Measurements from ENCODE around the gene SUPT20HL1.
"Not testable (repeated sequence)": the region's sequence is repeated elsewhere in the genome, so short reads cannot be mapped to it uniquely, and the experiment has no call there.

The SUPT20HL1 gene

DNA sequence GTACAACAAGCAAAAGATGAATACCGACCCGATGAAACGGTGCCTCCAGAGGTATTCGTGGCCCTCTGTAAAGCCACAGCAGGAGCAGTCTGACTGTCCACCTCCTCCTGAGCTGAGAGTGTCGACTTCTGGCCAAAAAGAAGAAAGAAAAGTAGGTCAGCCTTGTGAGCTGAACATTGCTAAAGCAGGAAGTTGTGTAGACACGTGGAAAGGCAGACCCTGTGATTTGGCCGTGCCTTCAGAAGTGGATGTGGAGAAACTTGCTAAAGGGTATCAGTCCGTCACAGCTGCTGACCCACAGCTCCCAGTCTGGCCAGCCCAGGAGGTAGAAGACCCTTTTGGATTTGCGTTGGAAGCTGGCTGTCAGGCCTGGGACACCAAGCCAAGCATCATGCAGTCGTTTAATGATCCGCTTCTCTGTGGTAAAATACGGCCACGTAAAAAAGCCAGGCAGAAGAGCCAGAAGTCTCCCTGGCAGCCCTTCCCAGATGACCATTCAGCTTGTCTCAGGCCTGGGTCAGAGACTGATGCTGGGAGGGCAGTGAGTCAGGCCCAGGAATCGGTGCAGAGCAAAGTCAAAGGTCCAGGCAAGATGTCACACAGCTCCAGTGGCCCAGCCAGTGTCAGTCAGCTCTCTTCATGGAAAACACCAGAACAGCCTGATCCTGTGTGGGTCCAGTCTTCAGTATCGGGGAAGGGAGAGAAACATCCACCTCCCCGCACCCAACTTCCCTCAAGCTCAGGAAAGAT, 3.2 kb downstream of the SUPT20HL1 start:
- not testable (repeated sequence) for DNase-seq (ENCODE audit: low read depth in 2 of 2)

DNA sequence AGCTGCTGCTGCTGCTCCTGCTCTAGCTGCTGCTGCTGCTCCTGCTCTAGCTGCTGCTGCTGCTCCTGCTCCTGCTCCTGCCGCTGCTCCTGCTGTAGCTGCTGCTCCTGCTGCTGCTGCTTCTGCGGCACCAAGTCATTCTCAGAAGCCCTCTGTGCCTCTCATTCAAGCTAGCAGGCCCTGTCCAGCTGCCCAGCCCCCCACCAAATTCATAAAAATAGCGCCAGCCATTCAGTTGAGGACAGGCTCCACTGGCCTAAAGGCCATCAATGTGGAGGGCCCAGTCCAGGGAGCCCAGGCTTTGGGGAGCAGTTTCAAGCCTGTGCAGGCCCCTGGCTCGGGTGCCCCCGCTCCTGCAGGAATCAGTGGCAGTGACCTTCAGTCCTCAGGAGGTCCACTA, 3.9 kb downstream of the SUPT20HL1 start:
- DNase-seq (ENCODE audit: low read depth in 2 of 2) = no peak

DNA sequence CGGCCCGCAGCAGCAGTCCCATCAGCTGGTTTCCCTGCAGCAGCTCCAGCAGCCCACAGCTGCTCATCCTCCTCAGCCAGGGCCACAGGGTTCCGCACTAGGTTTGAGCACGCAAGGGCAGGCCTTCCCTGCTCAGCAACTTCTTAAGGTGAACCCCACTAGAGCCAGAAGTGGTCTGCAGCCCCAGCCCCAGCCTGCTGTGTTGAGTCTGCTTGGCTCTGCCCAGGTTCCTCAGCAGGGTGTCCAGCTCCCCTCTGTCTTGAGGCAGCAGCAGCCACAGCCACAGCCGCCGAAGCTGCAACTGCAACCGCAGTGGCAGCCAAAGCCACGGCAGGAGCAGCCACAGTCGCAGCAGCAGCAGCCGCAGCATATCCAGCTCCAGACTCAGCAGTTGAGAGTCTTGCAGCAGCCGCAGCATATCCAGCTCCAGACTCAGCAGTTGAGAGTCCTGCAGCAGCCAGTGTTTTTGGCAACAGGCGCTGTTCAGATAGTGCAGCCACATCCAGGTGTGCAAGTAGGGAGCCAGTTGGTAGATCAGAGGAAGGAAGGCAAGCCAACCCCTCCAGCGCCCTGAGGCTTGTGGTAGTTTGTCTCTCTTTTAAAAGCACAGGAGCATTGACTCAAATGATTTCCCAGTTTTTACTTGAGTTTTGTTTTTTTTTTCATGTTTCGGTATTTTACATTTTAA, 4.6 kb downstream of the SUPT20HL1 start:
- no peak for DNase-seq (ENCODE audit: low read depth in 2 of 2)

DNA sequence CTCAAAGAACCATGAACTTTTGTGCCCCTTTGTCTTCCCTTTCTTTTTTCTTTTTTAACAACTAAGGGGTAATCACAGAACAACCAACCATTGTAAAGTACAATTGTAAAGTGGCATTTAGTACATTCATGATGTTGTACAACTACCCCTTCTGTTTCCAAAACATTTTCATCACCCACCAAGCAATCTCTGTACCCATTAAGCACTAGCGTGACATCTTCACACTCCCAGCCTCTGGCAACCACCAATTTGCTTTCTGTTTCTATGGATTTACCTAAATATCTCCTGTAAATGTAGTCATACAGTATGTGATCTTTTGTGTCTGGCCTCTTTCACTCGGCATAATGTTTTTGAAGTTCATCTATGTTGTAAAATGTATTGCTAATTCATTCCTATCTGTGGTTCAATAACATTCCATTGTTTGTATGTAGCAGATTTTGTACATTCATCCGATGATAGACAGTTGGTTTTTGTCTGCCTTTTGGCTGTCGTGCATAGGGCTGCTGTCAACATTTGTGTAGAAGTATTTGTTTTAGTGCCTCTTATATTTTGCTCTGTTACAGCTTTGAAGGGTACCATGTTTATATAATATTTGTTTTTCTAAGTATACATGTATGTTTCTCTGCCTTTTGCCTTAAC, 6.4 kb downstream of the SUPT20HL1 start:
- not testable (repeated sequence) for DNase-seq (ENCODE audit: low read depth in 2 of 2)

DNA sequence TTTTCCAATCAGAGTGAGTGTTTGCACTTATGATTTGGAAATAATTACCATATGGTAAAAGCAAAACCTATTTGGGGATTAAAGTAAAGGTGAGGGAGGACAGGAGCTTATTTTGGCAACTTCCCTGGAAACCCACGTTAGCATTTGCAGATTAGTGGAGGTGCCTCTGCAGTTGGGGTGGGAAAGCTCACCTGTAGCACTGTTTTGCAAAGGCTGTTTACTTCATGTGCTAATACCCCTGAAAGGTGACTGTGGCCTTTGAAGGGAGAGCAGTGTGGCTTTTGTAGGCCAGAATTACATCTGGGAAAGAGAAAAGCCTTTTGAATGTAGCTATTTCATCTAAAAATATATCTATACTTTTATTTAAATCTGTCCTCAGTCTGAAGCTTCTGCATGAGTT, 9.4 kb downstream of the SUPT20HL1 start:
- DNase-seq (ENCODE audit: low read depth in 2 of 2) = no peak

DNA sequence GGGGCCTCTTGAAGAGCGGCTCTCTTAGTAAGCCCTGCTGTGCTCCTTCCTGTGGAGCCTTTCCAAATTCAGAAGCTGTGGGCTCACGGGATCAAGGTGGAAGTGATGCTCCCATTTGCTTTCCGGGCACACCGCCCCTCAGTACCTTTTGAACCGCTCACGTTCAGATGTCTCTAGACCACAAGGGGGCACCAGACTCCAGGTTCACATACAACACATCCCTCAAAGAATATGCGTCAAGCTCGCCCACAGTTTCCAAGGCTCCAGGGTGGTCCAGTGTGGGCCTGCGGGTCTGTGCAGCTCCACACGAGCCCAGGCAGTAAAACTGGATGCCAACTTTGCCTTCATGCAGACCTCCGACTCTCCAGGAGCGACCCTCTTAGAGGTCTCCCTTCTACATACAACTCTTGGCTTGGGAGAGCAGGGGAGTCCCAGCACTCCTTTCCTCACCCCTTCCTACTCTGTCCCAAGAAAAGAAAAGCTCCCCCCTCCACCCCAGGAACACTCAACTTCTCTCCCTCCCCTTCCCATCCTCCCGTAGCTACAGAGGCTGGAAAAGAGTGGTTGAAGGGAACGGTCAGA, 11.0 kb downstream of the SUPT20HL1 start:
- peak; percentile 18 to 47 for DNase-seq (ENCODE audit: low read depth in 2 of 2)

DNA sequence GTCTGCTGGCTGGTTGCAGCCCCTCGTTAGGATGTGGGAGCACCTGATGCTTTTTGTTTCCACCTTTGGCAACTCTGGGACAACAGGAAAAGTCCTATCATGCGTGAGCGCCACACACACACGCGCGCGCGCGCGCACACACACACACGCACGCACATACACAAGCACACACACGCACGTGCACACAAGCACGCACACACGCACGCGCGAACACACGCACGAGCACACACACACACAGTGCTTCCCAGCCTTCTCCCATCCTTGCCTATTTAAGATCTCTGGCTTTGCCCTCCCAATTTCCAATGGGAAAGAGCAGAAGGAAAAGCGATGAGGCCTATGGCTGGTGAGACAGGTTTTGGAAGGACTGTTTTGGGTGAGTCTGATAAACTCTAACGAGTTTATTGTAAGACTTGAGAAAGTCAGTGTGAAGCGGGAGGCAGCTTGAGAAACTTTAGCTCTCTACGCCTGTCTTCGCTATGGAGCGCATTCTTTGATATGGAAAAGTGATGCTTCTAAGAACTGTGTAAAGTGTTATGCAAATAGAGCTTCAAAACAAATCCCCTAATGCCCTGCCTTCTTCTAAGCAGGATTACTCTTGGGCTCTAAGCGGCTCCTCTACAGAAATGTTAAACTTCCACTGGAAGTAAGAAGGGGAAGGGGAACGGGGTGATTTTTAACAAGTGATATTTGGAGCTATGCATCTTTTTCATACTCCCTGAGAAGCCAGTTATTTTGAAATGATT, 11.8 kb downstream of the SUPT20HL1 start:
- no peak for DNase-seq (ENCODE audit: low read depth in 2 of 2)

DNA sequence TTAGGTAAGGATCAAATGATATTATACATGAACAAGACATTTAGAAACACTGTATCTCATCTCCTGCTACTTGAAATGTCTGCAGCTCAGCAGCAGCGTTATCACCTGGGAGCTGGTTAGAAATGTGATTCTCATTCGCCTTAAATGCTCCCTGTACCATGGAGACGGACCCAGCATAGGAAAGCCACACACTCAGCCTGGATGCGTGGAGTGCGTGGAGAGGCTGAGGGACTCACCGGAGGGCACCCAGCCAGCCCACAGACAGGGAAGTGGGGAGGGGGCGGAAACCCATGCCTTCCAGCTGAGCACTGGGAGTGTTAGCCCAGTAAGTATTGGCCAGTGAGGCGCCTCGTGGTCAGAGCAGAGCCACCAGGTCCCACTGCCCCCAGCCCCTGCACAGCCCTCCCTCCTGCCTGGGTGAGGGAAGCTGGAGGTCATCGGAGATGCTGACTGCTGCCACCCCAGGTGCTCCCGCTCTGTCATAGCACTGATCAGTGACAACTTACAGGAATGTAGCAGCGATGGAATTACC, 15.2 kb downstream of the SUPT20HL1 start:
- no peak for DNase-seq (ENCODE audit: low read depth in 2 of 2)

DNA sequence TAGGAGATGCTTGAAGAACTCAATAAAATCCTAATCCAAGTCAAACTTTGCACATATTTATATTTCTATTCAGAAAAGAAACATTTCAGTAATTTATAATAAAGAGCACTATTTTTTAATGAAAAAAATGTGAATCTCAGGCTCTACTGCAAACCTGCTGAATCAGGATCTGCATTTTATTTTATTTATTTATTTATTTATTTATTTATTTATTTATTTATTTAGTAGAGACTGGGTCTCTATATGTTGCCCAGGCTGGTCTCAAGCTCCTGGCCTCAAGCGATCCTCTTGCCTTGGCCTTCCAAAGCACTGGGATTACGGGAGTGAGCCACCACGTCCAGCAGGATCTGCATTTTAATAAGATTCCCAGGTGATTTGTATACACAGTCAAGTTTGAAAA, 16.0 kb downstream of the SUPT20HL1 start:
- DNase-seq (ENCODE audit: low read depth in 2 of 2) = no peak

DNA sequence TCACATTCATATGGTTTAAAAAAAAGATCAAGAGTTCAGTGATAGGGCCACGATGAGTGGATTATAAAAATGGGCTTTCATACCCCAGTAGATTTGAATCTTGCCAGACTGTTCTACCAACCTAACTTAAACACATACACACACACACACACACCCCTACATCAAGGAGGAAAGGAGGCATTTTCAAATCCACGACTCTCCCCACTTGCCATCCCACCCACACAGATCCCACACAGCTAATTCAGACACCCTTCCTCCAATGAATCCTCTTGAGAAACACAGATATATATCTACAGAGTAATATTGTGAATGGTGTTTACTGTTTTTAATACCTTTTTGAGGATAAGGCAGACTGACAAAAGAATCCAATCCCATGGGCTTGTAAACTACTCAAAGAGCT, 16.8 kb downstream of the SUPT20HL1 start:
- no peak for DNase-seq (ENCODE audit: low read depth in 2 of 2)

DNA sequence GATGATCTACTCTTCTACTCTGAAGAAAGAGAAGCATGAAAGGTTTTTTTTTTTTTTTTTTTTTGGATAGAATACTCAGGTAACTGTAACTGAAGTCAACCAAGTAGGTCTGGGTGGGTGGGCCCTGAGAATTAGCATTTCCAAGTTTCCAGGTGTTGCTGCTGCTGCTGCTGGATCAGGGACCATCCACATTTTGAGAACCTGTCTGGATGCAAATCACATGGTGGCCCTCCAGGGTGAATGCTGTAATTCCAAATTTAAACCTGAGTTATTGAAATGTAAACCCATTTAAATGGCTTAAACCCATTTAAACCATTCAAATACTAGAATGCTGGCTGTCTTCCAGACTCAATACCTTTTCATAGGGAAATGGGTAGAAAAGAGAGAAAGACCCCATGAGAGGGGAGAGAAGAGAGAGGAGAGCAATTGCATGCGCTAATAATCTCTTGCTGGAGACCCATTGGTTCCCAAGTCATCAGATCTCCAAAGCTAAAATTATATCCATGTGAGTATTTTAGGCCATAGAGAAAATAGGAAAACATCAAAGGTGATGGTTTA, 17.6 kb downstream of the SUPT20HL1 start:
- DNase-seq (ENCODE audit: low read depth in 2 of 2) = no peak

DNA sequence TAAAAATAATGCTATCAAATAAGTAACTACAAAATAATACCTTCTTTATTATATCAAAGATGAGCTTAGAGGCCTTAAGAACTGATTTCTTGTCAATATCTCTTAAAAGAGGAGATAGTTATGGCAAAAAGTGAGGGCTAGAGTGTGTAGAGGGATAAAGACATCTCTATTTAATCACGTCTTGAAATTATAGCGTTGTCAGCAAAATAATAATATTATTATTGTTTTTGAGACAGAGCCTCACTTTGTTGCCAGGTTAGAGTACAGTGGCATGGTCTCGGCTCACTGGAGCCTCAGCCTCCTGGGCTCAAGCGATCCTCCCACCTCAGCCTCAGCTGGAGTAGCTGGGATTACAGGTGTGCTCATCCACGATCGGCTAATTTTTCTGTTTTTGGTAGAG, 18.3 kb downstream of the SUPT20HL1 start:
- DNase-seq (ENCODE audit: low read depth in 2 of 2) = no peak

DNA sequence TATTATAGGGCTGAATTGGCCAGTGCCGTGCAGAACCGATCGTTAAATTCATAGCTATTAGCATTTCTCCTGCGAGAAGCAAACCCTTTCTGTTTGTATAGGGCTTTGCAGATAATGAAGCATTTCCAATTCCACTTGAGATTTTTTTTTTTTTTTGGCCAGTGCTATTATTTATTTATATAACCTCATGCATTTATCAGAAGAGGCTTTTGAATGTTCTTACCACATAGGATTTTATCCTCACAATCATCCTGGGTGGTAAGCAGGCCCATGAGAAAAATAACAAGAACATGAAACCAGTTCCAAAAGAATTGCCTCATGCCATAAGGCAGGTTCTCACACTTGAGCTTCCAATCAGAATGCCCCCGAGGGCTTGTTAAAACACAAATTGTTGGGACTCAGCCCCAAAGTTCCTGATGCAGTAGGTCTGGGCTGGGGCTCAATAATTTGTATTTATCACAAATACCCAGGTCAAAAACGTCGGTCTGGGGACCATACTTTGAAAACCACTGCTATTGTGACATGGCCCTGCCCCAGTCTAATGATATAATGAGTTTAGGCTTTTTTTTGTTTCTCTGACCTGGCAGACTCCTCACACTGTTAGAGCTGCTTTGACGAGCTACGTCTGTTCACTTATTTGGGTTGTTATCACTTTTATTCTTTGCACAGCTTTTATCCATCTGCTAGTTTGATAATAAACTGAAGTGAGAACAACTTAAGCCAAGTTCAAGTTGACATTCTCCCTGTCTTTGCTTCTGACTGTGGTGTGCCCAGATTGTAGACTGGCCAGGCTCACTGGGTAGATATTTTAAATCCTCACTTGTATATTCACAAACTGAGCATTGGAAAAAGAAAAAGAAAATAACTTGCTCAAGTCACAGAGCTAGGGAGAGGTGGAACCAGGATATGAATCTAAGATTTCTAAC, 20.1 kb downstream of the SUPT20HL1 start:
- no peak for DNase-seq (ENCODE audit: low read depth in 2 of 2)

DNA sequence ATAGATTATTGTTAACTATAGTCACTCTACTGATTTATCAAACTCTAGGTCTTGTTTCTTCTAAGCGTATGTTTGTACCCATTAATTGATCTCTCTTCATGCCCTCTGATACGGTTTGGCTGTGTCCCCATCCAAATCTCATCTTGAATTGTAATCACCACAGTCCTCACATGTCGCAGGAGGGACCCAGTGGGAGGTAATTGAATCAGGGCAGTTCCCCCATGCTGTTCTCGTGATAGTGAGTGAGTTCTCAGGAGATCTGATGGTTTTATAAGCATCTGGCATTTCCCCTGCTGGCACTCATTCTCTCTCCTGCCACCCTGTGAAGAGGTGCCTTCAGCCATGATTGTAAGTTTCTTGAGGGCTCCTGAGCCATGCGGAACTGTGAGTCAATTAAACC, 21.9 kb downstream of the SUPT20HL1 start:
- DNase-seq (ENCODE audit: low read depth in 2 of 2) = not testable (repeated sequence)

DNA sequence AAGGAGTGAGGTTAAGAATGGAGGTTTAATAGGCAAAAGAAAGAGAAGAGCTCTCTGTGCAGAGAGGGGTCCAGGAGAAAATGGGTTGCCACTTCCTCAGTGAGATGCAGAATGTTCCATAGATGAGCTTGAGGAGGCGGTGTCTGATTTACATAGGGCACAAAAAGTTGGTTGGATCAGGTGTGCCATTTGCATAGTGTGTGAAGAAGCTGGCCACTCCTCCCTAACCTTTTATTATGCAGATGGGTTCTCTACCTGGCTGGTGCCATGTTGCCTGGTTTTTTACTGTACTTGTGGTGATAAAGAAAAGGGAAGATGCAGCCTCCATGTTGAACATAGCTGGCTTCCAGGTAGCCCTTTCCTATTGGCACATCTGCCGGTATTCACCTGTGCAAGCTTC, 27.3 kb downstream of the SUPT20HL1 start:
- no peak for DNase-seq (ENCODE audit: low read depth in 2 of 2)

DNA sequence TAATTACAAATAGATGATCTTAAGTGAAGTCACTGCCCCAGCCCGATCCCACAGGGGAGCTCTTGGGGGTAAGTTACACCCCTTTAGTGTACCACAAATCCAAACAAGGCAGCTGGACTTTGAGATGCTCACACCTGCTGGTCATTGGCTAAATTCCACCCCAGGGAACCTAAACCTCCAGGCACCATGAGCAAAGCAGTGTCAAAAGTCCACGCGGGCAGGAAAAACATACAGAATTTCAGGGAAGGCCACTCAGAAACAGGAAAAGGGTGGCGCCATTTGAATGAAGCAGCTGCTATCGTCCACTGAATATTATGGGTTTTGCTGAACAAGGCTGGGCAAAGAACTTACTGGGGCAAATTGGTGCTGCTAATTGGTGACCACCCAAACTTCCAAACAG, 30.9 kb downstream of the SUPT20HL1 start:
- DNase-seq (ENCODE audit: low read depth in 2 of 2) = no peak

DNA sequence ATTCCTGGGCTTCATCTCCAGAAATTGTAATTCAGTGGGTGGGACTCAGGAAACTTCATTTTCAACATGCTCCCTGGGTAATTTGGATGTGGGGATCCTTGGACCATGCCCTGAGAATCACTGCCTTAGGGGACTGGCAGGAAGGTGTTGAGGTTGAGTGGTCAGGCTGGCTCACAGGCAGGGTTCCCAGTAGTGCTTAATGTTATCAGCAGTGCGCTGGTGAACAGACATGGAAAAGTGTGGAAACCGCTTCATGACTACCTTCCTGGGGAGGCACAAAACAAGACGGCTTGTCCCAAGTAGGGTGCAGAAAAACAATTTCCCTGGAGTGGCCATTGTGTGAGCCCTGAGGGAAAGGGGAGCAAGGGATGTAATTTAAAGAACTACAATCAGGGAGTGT, 31.4 kb downstream of the SUPT20HL1 start:
- DNase-seq (ENCODE audit: low read depth in 2 of 2) = no peak

DNA sequence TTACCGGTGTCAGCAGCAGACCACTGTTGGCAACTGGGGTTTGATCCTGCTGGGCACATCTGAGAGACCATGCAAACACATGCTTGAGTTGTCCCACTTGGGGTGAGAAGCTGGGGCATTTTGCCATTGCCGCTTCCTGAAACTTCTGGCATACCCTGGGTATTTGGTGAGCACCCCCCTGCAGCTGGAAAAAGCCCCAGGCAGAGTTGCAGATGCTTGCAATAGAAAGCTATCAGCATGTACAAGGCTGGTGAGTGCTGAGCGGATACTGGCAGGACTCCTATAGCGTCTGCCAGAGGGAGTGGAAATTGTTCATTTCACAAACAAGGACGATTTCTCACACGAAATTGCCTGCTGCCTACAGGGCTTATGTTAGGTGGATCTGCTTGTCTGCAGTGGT, 32.3 kb downstream of the SUPT20HL1 start:
- no peak for DNase-seq (ENCODE audit: low read depth in 2 of 2)

DNA sequence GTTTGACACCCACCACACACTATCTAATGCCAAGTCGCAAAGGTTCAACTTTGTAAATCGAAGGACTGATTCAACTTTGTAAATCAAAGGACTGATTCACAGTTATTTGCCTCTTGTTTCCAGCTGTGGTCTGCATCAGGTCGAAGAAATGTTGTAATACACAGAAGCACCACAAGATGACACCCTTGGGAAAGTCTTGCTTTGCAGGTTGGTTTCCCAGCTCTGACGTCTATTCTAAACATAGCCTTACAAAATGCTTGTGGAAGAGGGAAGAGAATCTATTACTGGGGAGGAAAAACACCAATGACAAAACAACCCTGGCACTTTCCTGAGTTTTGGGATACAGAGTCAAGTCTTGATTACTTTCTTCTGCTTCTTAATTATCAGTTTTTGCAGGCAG, 35.3 kb downstream of the SUPT20HL1 start:
- peak in 1 of 2 donors; percentile 1 for DNase-seq (ENCODE audit: low read depth in 2 of 2)

DNA sequence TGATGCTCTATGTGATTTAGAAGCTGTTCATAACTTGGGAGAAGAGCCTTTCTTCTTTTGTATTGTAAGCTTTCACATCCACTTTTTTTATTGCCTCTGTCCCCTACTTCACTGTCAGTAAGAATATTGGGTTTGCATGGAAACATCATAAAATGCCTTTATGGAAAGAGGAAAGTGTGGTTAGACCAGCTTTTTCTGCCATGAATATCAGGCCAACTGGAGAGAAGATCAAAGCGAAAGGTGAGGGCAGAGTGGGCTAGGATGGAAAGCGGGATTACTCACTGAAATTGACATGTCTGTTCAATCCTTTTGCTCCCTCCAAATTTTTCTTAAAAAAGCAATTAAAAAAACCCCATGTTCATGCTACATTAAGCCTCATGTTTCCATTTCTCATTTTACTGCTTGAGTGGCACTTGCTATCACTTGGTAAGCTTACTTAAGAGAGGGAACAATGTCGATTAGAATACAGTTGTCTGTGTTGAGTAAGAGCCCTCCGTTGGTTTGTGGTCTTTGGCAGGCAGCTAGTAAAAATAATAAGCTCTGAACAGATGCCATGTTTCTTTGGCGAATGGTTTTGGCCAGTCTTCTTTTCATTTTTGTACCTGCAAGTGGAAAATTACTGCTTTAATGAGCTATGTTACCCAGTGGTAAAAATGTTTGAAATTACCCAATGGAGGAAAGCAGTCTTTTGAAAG, 35.9 kb downstream of the SUPT20HL1 start:
- DNase-seq (ENCODE audit: low read depth in 2 of 2) = no peak
